22Rv1 (cell line): ENCODE data around the gene NELFE.

Experiments
- CTCF ChIP-seq: fragments of 450-650 bp; IDR thresholded peaks from 2 replicates; pipeline ENCODE4 v1.5.1; 2017; ENCODE audit warnings: mild to moderate bottlenecking
- ZFX ChIP-seq: fragments of 450-650 bp; IDR thresholded peaks from 2 replicates; pipeline ENCODE4 v1.6.1; 2017; ENCODE audit warnings: antibody characterized with exemption, borderline replicate concordance

GRCh38 chr6:31952890-31953289 is 5.9 kb downstream of the NELFE start:
- TF ChIP-seq CTCF (no peak), ZFX (no peak)
